Measurements from ENCODE around the gene TXK. TPM values are rescaled to one million over a fixed set of nuclear protein-coding genes. Genes with fewer than 3 reads are reported as not detected.

The TXK gene
- total RNA-seq, 1 donor from 2014 or later = 0.50 TPM

DNA sequence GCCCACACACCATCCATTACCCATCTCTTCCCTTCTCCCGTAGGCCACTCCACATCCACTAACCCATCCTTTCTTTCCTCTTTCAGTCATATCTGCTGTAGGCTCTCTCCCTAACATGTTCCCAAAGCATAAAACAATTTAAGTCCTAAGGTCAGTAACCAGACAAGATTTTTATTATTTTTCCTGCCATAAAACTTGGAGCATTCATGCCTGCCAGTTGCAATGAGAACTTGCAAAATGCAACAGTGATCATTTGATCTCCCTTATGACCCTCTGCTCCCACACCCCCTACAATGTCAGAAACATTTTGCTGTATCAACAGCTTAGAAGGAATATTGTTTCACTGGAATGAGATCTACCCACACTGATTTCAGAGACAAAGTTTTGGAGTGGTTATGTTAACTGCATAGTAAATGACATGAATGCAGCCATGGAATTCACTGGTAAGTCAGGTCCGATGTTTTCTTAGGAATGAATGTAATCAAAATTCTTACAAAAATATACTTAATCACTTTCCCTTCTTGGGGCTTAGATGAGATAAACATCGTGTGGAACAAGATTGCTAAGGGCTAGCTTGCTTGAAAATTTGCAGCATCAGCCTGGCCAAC, 111.8 kb downstream of the TXK start:
- no peak overlapping the region for H2AFZ ChIP-seq (ENCODE audit: low read depth, low read length)
- no peaks in the 10 kb centered on the region for H3K9me3 ChIP-seq (ENCODE audit: insufficient read depth, low read depth, low read length)
- DNase-seq (ENCODE audit: low read depth) = peak; percentile 51
- H3K27me3 Mint-ChIP-seq (ENCODE audit: low read depth, unreplicated experiment) = no peaks in the 10 kb centered on the region
- no peak overlapping the region for H3K4me2 ChIP-seq (ENCODE audit: low read length)
- H3K36me3 ChIP-seq (ENCODE audit: insufficient read depth, low read length) = no peaks in the 10 kb centered on the region
- H3K4me3 ChIP-seq (ENCODE audit: insufficient read depth, low read depth, low read length) = no peak overlapping the region
- H4K20me1 ChIP-seq (ENCODE audit: insufficient read depth, low read length) = no peaks in the 10 kb centered on the region
- H3K4me3 Mint-ChIP-seq (ENCODE audit: unreplicated experiment) = no peak overlapping the region
- no peak overlapping the region for H3K9ac ChIP-seq (ENCODE audit: low read length)
- no peaks in the 10 kb centered on the region for H3K79me2 ChIP-seq (ENCODE audit: insufficient read depth, low read length)
- peaks cover 18% of the 10 kb centered on the region for H3K4me1 Mint-ChIP-seq (ENCODE audit: low read depth, unreplicated experiment)
- TF ChIP-seq, protein P1, sequence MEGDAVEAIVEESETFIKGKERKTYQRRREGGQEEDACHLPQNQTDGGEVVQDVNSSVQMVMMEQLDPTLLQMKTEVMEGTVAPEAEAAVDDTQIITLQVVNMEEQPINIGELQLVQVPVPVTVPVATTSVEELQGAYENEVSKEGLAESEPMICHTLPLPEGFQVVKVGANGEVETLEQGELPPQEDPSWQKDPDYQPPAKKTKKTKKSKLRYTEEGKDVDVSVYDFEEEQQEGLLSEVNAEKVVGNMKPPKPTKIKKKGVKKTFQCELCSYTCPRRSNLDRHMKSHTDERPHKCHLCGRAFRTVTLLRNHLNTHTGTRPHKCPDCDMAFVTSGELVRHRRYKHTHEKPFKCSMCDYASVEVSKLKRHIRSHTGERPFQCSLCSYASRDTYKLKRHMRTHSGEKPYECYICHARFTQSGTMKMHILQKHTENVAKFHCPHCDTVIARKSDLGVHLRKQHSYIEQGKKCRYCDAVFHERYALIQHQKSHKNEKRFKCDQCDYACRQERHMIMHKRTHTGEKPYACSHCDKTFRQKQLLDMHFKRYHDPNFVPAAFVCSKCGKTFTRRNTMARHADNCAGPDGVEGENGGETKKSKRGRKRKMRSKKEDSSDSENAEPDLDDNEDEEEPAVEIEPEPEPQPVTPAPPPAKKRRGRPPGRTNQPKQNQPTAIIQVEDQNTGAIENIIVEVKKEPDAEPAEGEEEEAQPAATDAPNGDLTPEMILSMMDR (IDR thresholded peaks at IDR 0.05; ENCODE audit: insufficient read depth, low read depth, low read length) = no peak
- TF ChIP-seq EZH2 (IDR thresholded peaks at IDR 0.05; ENCODE audit: insufficient read depth, low read length) = no peak
- FAIRE-seq = no peak
- H3K27ac ChIP-seq (ENCODE audit: low read depth, low read length) = no peak overlapping the region
- H3K36me3 Mint-ChIP-seq (ENCODE audit: low read depth, unreplicated experiment) = no peaks in the 10 kb centered on the region
- no peaks in the 10 kb centered on the region for H3K27me3 ChIP-seq (ENCODE audit: insufficient read depth, low read length)
- no peaks in the 10 kb centered on the region for H3K9me3 Mint-ChIP-seq (ENCODE audit: unreplicated experiment)
- H3K4me1 ChIP-seq (ENCODE audit: insufficient read depth, low read length) = peaks cover 11% of the 10 kb centered on the region
- no peak overlapping the region for H3K27ac Mint-ChIP-seq (ENCODE audit: unreplicated experiment)

DNA sequence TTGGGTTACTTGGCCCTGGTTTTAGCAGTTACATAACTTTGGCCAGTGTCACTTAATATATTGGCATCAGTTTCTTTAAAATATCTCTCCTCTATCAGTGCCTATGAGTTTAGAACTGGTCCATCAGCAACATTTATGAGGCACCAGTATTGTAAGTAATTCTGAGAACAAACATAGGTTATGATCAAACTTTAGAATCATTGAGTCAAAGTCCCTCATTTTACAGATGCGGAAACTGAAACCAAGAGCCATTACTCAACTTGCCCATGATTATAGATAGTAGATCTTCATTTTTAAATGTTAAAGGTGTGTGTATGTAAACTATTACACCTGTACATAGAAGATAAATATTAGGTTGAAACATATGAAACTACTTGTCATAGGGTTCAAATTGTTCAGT, 113.0 kb downstream of the TXK start:
- Histone ChIP-seq H3K9me3 (ENCODE audit: insufficient read depth, low read depth, low read length) (no peaks in the 10 kb centered on the region), H3K27ac (ENCODE audit: low read depth, low read length) (no peak overlapping the region), H3K27me3 (ENCODE audit: insufficient read depth, low read length) (no peaks in the 10 kb centered on the region), H3K9ac (ENCODE audit: low read length) (no peak overlapping the region), H2AFZ (ENCODE audit: low read depth, low read length) (no peak overlapping the region), H4K20me1 (ENCODE audit: insufficient read depth, low read length) (no peaks in the 10 kb centered on the region), H3K4me2 (ENCODE audit: low read length) (no peak overlapping the region), H3K4me3 (ENCODE audit: insufficient read depth, low read depth, low read length) (no peak overlapping the region), H3K79me2 (ENCODE audit: insufficient read depth, low read length) (no peaks in the 10 kb centered on the region), H3K36me3 (ENCODE audit: insufficient read depth, low read length) (no peaks in the 10 kb centered on the region), H3K4me1 (ENCODE audit: insufficient read depth, low read length) (peaks cover 17% of the 10 kb centered on the region)
- H3K4me3 Mint-ChIP-seq (ENCODE audit: unreplicated experiment) = no peak overlapping the region
- H3K9me3 Mint-ChIP-seq (ENCODE audit: unreplicated experiment) = no peaks in the 10 kb centered on the region
- TF ChIP-seq, protein P1 (IDR thresholded peaks at IDR 0.05; ENCODE audit: insufficient read depth, low read depth, low read length) = no peak
- TF ChIP-seq EZH2 (IDR thresholded peaks at IDR 0.05; ENCODE audit: insufficient read depth, low read length) = no peak
- H3K27ac Mint-ChIP-seq (ENCODE audit: unreplicated experiment) = no peak overlapping the region
- no peak for FAIRE-seq
- H3K27me3 Mint-ChIP-seq (ENCODE audit: low read depth, unreplicated experiment) = no peaks in the 10 kb centered on the region
- peaks cover under 1% of the 10 kb centered on the region for H3K36me3 Mint-ChIP-seq (ENCODE audit: low read depth, unreplicated experiment)
- H3K4me1 Mint-ChIP-seq (ENCODE audit: low read depth, unreplicated experiment) = peaks cover 19% of the 10 kb centered on the region
- no peak for DNase-seq (ENCODE audit: low read depth)

DNA sequence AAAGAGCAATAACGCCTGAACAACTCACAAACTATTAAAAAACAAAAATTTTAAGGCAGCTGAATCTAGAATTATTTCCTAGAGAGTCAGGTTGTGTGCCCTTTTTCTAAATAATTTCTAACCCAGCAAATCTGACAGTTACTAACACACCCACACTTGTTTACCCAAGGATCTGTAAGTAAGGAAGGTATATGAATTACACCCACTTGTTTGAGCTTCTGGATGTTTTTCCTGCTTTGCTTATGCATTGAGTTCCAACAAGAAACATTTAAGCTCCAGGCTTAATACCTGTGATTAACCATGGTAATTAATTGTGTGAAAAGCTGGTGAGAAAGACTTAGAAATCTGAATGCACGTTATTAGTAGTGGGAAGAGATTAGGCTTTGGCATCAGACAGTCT, 115.9 kb downstream of the TXK start:
- H4K20me1 ChIP-seq (ENCODE audit: insufficient read depth, low read length) = no peaks in the 10 kb centered on the region
- H3K27me3 Mint-ChIP-seq (ENCODE audit: low read depth, unreplicated experiment) = no peaks in the 10 kb centered on the region
- H3K36me3 ChIP-seq (ENCODE audit: insufficient read depth, low read length) = no peaks in the 10 kb centered on the region
- H3K9me3 ChIP-seq (ENCODE audit: insufficient read depth, low read depth, low read length) = no peaks in the 10 kb centered on the region
- no peak overlapping the region for H3K4me3 ChIP-seq (ENCODE audit: insufficient read depth, low read depth, low read length)
- TF ChIP-seq, protein P1 (IDR thresholded peaks at IDR 0.05; ENCODE audit: insufficient read depth, low read depth, low read length) = no peak
- TF ChIP-seq EZH2 (IDR thresholded peaks at IDR 0.05; ENCODE audit: insufficient read depth, low read length) = no peak
- no peaks in the 10 kb centered on the region for H3K27me3 ChIP-seq (ENCODE audit: insufficient read depth, low read length)
- no peak overlapping the region for H3K4me2 ChIP-seq (ENCODE audit: low read length)
- H3K27ac Mint-ChIP-seq (ENCODE audit: unreplicated experiment) = no peak overlapping the region
- no peaks in the 10 kb centered on the region for H3K79me2 ChIP-seq (ENCODE audit: insufficient read depth, low read length)
- H3K4me1 Mint-ChIP-seq (ENCODE audit: low read depth, unreplicated experiment) = peaks cover 8% of the 10 kb centered on the region
- H3K9ac ChIP-seq (ENCODE audit: low read length) = no peak overlapping the region
- no peak overlapping the region for H2AFZ ChIP-seq (ENCODE audit: low read depth, low read length)
- no peak overlapping the region for H3K4me3 Mint-ChIP-seq (ENCODE audit: unreplicated experiment)
- H3K9me3 Mint-ChIP-seq (ENCODE audit: unreplicated experiment) = peaks cover 4% of the 10 kb centered on the region
- H3K27ac ChIP-seq (ENCODE audit: low read depth, low read length) = no peak overlapping the region
- FAIRE-seq = no peak
- peaks cover 2% of the 10 kb centered on the region for H3K36me3 Mint-ChIP-seq (ENCODE audit: low read depth, unreplicated experiment)
- peaks cover 9% of the 10 kb centered on the region for H3K4me1 ChIP-seq (ENCODE audit: insufficient read depth, low read length)
- DNase-seq (ENCODE audit: low read depth) = no peak

All from astrocyte (in vitro differentiated cells and primary cell).